Endometrial microvascular endothelial cells (primary cell): ENCODE data around the gene PDSS2. TPM values are rescaled to one million over a fixed set of nuclear protein-coding genes. Genes with fewer than 3 reads are reported as not detected.
"Not testable (repeated sequence)": the region's sequence is repeated elsewhere in the genome, so short reads cannot be mapped to it uniquely, and the experiment has no call there.

Experiments
- in situ Hi-C: cut with HindIII; loops from 2 replicates; pipeline ENCODE4 v1.10.0; 2017; ENCODE audit warnings: low sequenced_read_pairs, low pct_unique_long_range_greater_than_20kb; ENCODE audit errors: inconsistent ontology term
- total RNA-seq: library from RNA; depleted of rRNA; stranded (reverse); fragments of >200 nt; gene quantifications from one replicate; pipeline ENCODE4 v1.2.3, GENCODE V29; 2015; ENCODE audit errors: inconsistent ontology term

Gene PDSS2
- total RNA-seq, 1 donor from 2014 or later: 9.5 TPM

GRCh38 chr6:107337191-107337741 is 122.1 kb downstream of the PDSS2 start:
- in situ Hi-C loops: no loop called here

GRCh38 chr6:107334026-107334425 is 125.3 kb downstream of the PDSS2 start:
- in situ Hi-C loops: no loop called here

- in situ Hi-C loops: no loop called here
These were observed 125.9 kb downstream of the PDSS2 start for GRCh38 chr6:107333491-107333890.

GRCh38 chr6:107331409-107332386 is 127.7 kb downstream of the PDSS2 start:
- in situ Hi-C loops: no loop called here

GRCh38 chr6:107330168-107330567 is 129.2 kb downstream of the PDSS2 start:
- in situ Hi-C loops: no loop called here

- in situ Hi-C loops: no loop called here
These were observed 130.1 kb downstream of the PDSS2 start for GRCh38 chr6:107329063-107329860.

- in situ Hi-C loops: no loop called here
These were observed 131.3 kb downstream of the PDSS2 start for GRCh38 chr6:107328081-107328480.

- in situ Hi-C loops: no loop called here
These were observed 136.1 kb downstream of the PDSS2 start for GRCh38 chr6:107323133-107323785.

- in situ Hi-C loops: no loop called here
These were observed 137.6 kb downstream of the PDSS2 start for GRCh38 chr6:107321793-107322192.

GRCh38 chr6:107319906-107320530 is 139.3 kb downstream of the PDSS2 start:
- in situ Hi-C loops: no loop called here

- in situ Hi-C loops: no loop called here
These were observed 141.1 kb downstream of the PDSS2 start for GRCh38 chr6:107318100-107318736.

GRCh38 chr6:107315114-107315513 is 144.2 kb downstream of the PDSS2 start:
- in situ Hi-C loops: no loop called here

GRCh38 chr6:107314531-107314939 is 144.8 kb downstream of the PDSS2 start:
- in situ Hi-C loops: no loop called here

GRCh38 chr6:107313776-107314175 is 145.6 kb downstream of the PDSS2 start:
- in situ Hi-C loops: no loop called here

- in situ Hi-C loops: no loop called here
These were observed 149.0 kb downstream of the PDSS2 start for GRCh38 chr6:107310362-107310761.

GRCh38 chr6:107308677-107309076 is 150.7 kb downstream of the PDSS2 start:
- in situ Hi-C loops: no loop called here

- in situ Hi-C loops: not testable (repeated sequence)
These were observed 153.4 kb downstream of the PDSS2 start for GRCh38 chr6:107305994-107306393.

GRCh38 chr6:107305391-107305790 is 154.0 kb downstream of the PDSS2 start:
- in situ Hi-C loops: no loop called here
